Right lobe of liver (tissue), 6 donors: ENCODE results near the gene MINK1. TPM values are rescaled to one million over a fixed set of nuclear protein-coding genes. Genes with fewer than 3 reads are reported as not detected.
"Not testable (repeated sequence)": the region's sequence is repeated elsewhere in the genome, so short reads cannot be mapped to it uniquely, and the experiment has no call there.

Source experiments
- ATAC-seq, 4 donors: fragments of 200-7000 bp; cut with Tn5 transposase; one replicate each; pipeline ENCODE4 v1.9.1; 2020; ENCODE audit warnings: mild to moderate bottlenecking in 4 of 4, moderate library complexity in 4 of 4
- DNase-seq, 3 donors: peaks; one replicate each; pipeline ENCODE4 v3.0.0-alpha.2; 2020
- H3K27ac ChIP-seq, 3 donors: fragments of 200-600 bp; one replicate each; pipeline ENCODE4 v1.8.0; 2022
- H3K27me3 ChIP-seq, 2 donors: fragments of 200-600 bp; one replicate each; pipeline ENCODE4 v1.8.0; 2022
- H3K36me3 ChIP-seq, 4 donors: fragments of 200-600 bp; sonication (generic) in 1 of 4; one replicate each; pipeline versions ENCODE4 v1.5.1 to v1.8.0; 2017 to 2022; ENCODE audit warnings: control low read depth in 1 of 4
- H3K4me1 ChIP-seq, 4 donors: fragments of 200-600 bp; sonication (generic) in 1 of 4; one replicate each; pipeline versions ENCODE4 v1.5.1 to v1.8.0; 2017 to 2022; ENCODE audit warnings: control low read depth in 1 of 4
- H3K4me3 ChIP-seq, 3 donors: fragments of 200-600 bp; one replicate each; pipeline ENCODE4 v1.8.0; 2022
- H3K9me3 ChIP-seq, 4 donors: fragments of 200-600 bp; sonication (generic) in 1 of 4; one replicate each; pipeline versions ENCODE4 v1.5.1 to v1.8.0; 2017 to 2022; ENCODE audit warnings: control low read depth in 1 of 4
- POLR2A ChIP-seq: fragments of 450-650 bp; IDR thresholded peaks from one replicate; pipeline ENCODE4 v1.6.1; 2017; ENCODE audit warnings: antibody characterized with exemption, mild to moderate bottlenecking
- WGBS: methylation state at CpG from one replicate; pipeline ENCODE4 v1.1.6; 2018; ENCODE audit warnings: low coverage, low lambda C conversion rate; ENCODE audit not compliant: insufficient coverage; ENCODE audit errors: missing lambda C conversion rate; 5-methylcytosine and 5-hydroxymethylcytosine counted together
- intact Hi-C, 2 donors: fragments of 100-400 bp; cut with DNase I; formaldehyde crosslinking; loops; one replicate each; pipeline versions ENCODE4 v1.11.2 to v1.14.1; 2022
- total RNA-seq, 6 experiments: library from RNA; depleted of rRNA in 2 of 6; stranded (reverse); fragments of >200 nt in 2 of 6; fragmentation: NEBNext Ultra II Directional in 3 of 6; extraction: Animal tissue kit (Norgen Biotek cat#: 25700) in 3 of 6; gene quantifications; one replicate each; pipeline versions ENCODE4 v1.1.0 to v1.2.4, GENCODE V29; 2016 to 2023
- TF ChIP-seq, protein P1 (sequence below), 4 donors: fragments of 200-600 bp in 3 of 4; fragments of 450-650 bp in 1 of 4; IDR thresholded peaks; one replicate each; pipeline versions ENCODE4 v1.5.1 to v1.8.0; 2016 to 2022; ENCODE audit warnings: antibody characterized with exemption in 4 of 4, mild to moderate bottlenecking in 2 of 4
- donor health status: DM: no; HTN: yes; CAD: no.
- donor health status: DM: no; HTN: no; CAD: no.
- donor health status: DM: no; HTN: no; CAD: no.
- donor health status: DM: no; HTN: yes; CAD: no.
- donor health status: DM: no; HTN: yes; CAD: no.

Gene MINK1
- total RNA-seq, 6 experiments from 2014 or later, result 20.3 to 42.5 (median 28.0) TPM

DNA sequence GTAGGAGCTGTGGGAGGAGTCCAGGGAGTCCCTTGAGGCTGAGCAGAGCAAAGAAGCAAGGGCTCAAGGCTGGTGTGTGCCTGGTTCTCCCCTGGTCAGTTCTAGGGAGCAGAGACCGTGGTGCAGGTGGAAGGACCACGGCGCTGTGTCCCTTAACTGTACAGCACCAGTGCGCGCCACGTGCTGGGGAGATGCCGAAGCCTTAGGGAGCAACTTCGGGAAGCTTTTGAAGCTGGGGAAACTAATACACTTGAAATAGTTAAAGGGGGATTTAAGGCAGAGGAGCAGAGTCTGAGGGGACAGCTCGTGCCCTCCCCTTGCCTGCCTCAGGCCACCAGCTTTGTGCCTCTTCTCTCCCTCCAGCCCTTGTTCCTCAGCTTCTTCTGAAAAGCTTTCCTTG is 27.5 kb downstream of the MINK1 start:
- H3K9me3 ChIP-seq, result no peaks in the 10 kb centered on the region
- H3K4me1 ChIP-seq, result no peaks in the 10 kb centered on the region
- intact Hi-C loops, result no loop called here
- WGBS, result 86% methylated on average over 5 of the region's 9 CpGs
- DNase-seq (no peak), ATAC-seq (no peak)
- H3K4me3 ChIP-seq, result no peak overlapping the region
- H3K36me3 ChIP-seq, result no peaks in the 10 kb centered on the region
- no peak overlapping the region for H3K27ac ChIP-seq
- TF ChIP-seq, protein P1, sequence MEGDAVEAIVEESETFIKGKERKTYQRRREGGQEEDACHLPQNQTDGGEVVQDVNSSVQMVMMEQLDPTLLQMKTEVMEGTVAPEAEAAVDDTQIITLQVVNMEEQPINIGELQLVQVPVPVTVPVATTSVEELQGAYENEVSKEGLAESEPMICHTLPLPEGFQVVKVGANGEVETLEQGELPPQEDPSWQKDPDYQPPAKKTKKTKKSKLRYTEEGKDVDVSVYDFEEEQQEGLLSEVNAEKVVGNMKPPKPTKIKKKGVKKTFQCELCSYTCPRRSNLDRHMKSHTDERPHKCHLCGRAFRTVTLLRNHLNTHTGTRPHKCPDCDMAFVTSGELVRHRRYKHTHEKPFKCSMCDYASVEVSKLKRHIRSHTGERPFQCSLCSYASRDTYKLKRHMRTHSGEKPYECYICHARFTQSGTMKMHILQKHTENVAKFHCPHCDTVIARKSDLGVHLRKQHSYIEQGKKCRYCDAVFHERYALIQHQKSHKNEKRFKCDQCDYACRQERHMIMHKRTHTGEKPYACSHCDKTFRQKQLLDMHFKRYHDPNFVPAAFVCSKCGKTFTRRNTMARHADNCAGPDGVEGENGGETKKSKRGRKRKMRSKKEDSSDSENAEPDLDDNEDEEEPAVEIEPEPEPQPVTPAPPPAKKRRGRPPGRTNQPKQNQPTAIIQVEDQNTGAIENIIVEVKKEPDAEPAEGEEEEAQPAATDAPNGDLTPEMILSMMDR (IDR thresholded peaks at IDR 0.05), result no peak
- no peak for TF ChIP-seq POLR2A
- H3K27me3 ChIP-seq, result no peaks in the 10 kb centered on the region

DNA sequence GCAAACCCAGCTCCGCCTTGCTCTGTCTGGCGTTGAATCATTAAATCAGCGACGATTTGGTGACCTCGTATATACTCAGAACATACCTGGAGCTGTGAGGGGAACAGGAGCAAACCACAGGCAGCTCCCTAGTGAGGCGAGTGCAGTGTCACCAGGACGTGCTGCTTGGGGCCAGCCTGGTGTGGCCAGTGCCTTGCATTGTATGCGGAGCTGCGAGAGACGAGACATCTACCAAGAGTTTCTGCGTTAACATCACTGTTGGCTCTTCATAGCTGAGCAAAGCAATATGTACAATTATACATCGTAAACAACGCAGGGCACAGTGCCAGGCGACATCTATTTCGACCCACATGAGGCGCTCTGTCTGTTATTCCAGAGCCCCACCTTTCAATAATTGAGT is 27.9 kb downstream of the MINK1 start:
- TF ChIP-seq, protein P1 (IDR thresholded peaks at IDR 0.05), result no peak
- no peak for TF ChIP-seq POLR2A
- Histone ChIP-seq H3K9me3 (no peaks in the 10 kb centered on the region), H3K27me3 (no peaks in the 10 kb centered on the region), H3K27ac (no peak overlapping the region), H3K4me3 (no peak overlapping the region), H3K4me1 (no peaks in the 10 kb centered on the region), H3K36me3 (no peaks in the 10 kb centered on the region)
- WGBS, result 90% methylated on average over 6 of the region's 16 CpGs
- intact Hi-C loops, result no loop called here
- DNase-seq, result no peak
- no peak for ATAC-seq

DNA sequence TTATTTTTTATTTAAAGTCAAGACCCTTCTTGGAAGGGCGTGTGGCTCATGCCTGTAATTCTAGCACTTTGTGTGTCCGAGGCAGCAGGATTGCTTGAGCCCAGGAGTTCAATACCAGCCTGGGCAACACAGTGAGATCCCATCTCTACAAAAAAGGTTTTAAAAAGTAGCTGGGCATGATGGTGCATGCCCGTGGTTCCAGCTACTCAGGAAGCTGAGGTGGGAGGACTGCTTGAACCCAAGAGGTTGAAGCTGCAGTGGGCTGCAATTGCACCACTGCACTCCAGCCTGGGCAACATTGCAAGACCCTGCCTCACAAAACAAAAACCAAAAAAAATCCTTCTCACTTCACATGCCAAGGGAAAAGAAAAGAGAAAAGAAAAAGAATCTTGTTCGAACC is 29.6 kb downstream of the MINK1 start:
- DNase-seq (no peak), ATAC-seq (no peak)
- intact Hi-C loops, result no loop called here
- H3K36me3 ChIP-seq, result no peaks in the 10 kb centered on the region
- no peaks in the 10 kb centered on the region for H3K27me3 ChIP-seq
- 92% methylated on average over 3 of the region's 4 CpGs for WGBS
- H3K4me3 ChIP-seq, result no peak overlapping the region
- TF ChIP-seq, protein P1 (IDR thresholded peaks at IDR 0.05), result no peak
- TF ChIP-seq POLR2A, result no peak
- no peaks in the 10 kb centered on the region for H3K4me1 ChIP-seq
- H3K9me3 ChIP-seq, result no peaks in the 10 kb centered on the region
- no peak overlapping the region for H3K27ac ChIP-seq

DNA sequence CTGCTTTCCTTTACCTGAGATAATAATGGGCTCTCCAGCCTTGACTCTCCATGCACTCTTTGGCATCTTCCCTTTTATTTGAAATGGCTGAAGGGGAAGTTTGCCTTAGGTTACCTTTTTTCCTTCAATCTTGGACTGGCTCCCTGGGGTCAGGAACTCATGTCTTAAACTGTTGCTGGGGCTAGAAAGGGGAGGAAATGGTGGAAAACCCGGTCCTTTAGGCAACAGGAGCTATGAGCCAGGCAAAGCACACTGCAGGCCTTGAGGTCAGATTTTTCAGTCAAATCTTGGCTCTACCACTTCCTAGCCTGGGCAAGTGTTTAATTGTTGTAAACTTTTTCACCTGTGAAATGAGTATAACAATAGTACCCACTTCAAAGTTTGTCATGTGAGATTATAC is 30.2 kb downstream of the MINK1 start:
- no peak for TF ChIP-seq POLR2A
- TF ChIP-seq, protein P1 (IDR thresholded peaks at IDR 0.05), result no peak
- H3K4me3 ChIP-seq, result no peak overlapping the region
- no peaks in the 10 kb centered on the region for H3K4me1 ChIP-seq
- no peaks in the 10 kb centered on the region for H3K36me3 ChIP-seq
- ATAC-seq (no peak), DNase-seq (no peak)
- intact Hi-C loops, result no loop called here
- H3K27ac ChIP-seq, result no peak overlapping the region
- 77% methylated on average over 1 of the region's 1 CpG for WGBS
- H3K27me3 ChIP-seq, result no peaks in the 10 kb centered on the region
- no peaks in the 10 kb centered on the region for H3K9me3 ChIP-seq

DNA sequence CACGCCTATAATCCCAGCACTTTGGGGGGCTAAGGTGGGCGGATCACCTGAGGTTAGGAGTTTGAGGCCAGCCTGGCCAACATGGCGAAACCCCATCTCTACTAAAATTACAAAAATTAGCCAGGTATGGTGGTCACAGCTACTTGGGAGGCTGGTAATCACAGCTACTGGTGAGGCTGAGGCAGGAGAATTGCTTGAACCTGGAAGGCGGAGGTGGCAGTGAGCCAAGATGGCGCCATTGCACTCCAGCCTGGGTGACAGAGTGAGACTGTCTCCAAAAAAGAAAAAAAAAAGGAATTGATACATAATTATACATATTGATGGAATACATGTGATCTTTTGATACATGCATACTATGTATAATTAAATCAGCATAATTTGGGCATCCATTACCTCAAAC is 34.4 kb downstream of the MINK1 start:
- WGBS, result 71% methylated on average over 5 of the region's 5 CpGs
- ATAC-seq, DNase-seq, H3K4me1 ChIP-seq, H3K27me3 ChIP-seq, H3K4me3 ChIP-seq, H3K27ac ChIP-seq, H3K36me3 ChIP-seq, H3K9me3 ChIP-seq, intact Hi-C loops: not testable (repeated sequence)

- 91% methylated on average over 20 of the region's 22 CpGs for WGBS
- H3K4me3 ChIP-seq, DNase-seq, H3K27ac ChIP-seq, H3K4me1 ChIP-seq, ATAC-seq, H3K27me3 ChIP-seq, H3K36me3 ChIP-seq, intact Hi-C loops, H3K9me3 ChIP-seq: not testable (repeated sequence)
These were observed 36.2 kb downstream of the MINK1 start for GRCh38 chr17:4869058-4869998.
